GM21737 (cell line): ENCODE results near the gene OR6C2.
"Not testable (repeated sequence)": the region's sequence is repeated elsewhere in the genome, so short reads cannot be mapped to it uniquely, and the experiment has no call there.

Source experiments
- ATAC-seq: cut with Tn5 transposase; IDR thresholded peaks from one replicate; pipeline ENCODE4 v1.9.1; 2021; ENCODE audit warnings: mild to moderate bottlenecking, moderate library complexity; ENCODE audit not compliant: unreplicated experiment

The OR6C2 gene

DNA sequence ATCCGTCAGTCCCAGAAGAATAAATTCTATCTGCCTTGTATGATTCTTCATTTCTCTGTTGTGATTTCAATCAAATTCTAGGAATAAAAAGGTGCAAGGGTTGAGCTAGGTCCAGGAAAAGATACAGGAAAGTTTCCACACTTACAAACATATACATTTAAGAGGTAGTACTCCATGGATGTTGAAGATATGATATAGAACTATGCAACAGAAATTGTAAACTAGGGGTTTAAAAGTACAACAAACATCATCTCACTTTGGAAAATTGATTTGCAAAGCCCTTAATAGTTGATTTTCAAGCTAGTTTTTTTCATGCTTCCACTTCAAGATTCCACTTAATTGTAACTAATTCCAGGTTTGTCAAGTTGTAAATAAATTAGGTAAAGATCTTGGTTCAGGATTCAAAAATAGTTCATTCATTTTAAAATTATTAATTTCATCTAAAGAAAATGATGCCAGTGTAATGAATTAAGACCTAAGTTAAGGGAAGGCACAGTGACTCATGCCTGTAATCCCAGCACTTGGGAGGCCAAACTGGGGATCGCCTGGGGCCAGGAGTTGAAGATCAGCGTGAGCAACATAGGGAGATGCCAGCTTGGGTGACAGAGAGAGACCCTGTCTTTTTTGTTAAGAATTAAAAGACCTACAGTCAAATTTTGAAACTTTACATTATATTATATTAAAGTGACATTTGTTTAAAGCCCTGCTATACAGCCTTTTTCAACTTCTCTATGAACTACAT is 26.4 kb downstream of the OR6C2 start, which contains the start of gene OR6C70:
OR6C70 (minus strand) TSS at position 51 of the 742 bp plus-strand sequence; CDS start at position 51, 0 bp downstream.
- no peak for ATAC-seq

DNA sequence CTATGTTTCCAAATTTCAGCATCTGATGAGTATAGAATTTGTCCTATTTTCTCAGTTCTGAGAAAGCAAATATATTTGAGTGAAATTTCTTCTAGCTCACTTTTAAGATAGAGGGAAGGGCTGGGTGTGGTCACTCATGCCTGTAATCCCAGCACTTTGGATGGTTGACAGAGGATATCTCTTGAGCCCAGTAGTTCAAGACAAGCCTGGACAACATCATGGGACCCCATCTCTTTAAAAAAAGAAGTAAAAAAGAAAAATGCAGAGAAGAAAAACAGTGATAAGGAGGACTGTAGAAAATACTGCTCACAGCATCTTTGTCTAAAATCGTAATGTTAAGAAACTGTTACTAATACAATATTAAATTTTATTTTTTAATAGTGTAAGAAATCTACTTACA is 28.4 kb downstream of the OR6C2 start:
- no peak for ATAC-seq

- ATAC-seq = not testable (repeated sequence)
These were observed 35.3 kb downstream of the OR6C2 start for GRCh38 chr12:55479136-55479535.

DNA sequence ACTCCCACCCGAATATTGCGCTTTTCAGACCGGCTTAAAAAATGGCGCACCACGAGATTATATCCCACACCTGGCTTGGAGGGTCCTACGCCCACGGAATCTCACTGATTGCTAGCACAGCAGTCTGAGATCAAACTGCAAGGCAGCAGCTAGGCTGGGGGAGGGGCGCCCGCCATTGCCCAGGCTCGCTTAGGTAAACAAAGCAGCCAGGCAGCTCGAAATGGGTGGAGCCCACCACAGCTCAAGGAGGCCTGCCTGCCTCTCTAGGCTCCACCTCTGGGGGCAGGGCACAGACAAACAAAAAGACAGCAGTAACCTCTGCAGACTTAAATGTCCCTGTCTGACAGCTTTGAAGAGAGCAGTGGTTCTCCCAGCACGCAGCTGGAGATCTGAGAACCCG is 40.4 kb downstream of the OR6C2 start:
- ATAC-seq = not testable (repeated sequence)

- no peak for ATAC-seq
These were observed 48.2 kb downstream of the OR6C2 start, which contains the start of gene OR6C68 for GRCh38 chr12:55492078-55492477. Gene OR6C68, plus strand, starts transcription at chr12:55492378. Its CDS starts 0 bp downstream, at chr12:55492378.

DNA sequence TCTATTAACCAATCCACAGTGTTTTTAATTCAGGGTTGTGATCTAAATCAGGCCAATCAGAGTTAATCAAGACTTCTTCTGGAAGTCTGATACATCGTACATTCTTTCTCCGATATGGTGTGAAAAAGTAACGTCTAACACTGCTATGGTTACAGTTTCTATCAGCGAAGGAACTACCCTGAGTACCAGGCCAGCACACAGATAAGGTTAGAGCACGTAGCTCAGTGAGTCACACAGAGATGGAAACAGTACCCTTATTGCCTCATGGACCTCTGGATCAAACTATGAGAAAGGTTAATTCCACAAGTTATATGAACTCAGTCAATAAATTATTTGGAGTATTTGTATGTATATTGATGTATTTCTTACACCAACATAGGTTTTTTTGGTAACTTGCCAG is 51.6 kb downstream of the OR6C2 start:
- no peak for ATAC-seq

DNA sequence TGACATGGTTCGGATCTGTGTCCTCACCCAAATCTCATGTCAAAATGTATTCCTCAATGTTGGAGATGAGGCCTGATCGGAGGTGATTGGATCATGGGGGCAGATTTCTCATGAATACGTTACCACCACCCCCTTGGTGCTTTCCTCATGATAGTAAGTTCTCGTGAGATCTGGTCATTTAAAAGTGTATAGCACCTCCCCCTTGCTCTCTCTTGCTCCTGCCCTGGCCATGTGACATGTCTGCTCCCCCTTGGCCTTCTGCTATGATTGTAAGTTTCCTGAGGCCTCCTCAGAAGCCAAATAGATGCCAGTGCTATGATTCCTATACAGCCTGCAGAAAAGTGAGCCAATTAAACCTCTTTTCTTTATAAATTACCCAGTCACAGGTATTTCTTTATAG is 55.4 kb downstream of the OR6C2 start:
- no peak for ATAC-seq

GRCh38 chr12:55499810-55500252 is 56.0 kb downstream of the OR6C2 start:
- no peak for ATAC-seq

DNA sequence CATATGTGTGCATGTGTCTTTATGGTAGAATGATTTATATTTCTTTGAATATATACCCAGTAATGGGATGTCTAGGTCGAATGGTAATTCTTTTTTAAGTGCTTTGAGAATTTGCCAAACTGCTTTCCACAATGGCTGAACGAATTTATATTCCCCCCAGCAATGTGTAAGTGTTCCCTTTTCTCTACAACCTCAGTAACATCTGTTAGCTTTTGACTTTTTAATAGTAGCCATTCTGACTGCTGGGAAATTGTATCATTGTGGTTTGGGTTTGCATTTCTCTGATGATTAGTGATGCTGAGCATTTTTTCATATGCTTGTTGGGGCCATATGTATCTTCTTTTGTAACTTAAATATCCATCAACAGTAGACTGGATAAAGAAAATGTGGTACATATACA is 57.7 kb downstream of the OR6C2 start:
- ATAC-seq = no peak
